ENCODE results near the gene THSD7A. TPM values are rescaled to one million over a fixed set of nuclear protein-coding genes. Genes with fewer than 3 reads are reported as not detected.

THSD7A gene
- polyA plus RNA-seq, 1 donor (not counting 4 experiments of a cell fraction or from before 2014, with no cell fraction given): not detected

GRCh38 chr7:11416641-11417458 is 415.1 kb downstream of the THSD7A start:
- H3K4me2 ChIP-seq (ENCODE audit: control insufficient read depth, extremely low read depth, insufficient read depth, low read depth, low read length): no peak overlapping the region
- H3K27ac ChIP-seq (ENCODE audit: control insufficient read depth, insufficient read depth, low read length): no peak overlapping the region
- H3K9me1 ChIP-seq (ENCODE audit: control insufficient read depth, extremely low read depth, insufficient read depth, low read length): no peaks in the 10 kb centered on the region
- H4K20me1 ChIP-seq (ENCODE audit: control insufficient read depth, extremely low read depth, insufficient read depth, low read length): no peaks in the 10 kb centered on the region
- DNase-seq (ENCODE audit: low read depth, low spot score): no peak
- no peak overlapping the region for H2AFZ ChIP-seq (ENCODE audit: control insufficient read depth, low read length)
- H3K9me3 ChIP-seq (ENCODE audit: control insufficient read depth, low read depth, low read length): no peaks in the 10 kb centered on the region
- dilution Hi-C loops (cut with MboI; ENCODE audit: extremely low pct_ligation_motif_present, low sequenced_read_pairs): no loop called here
- FAIRE-seq: no peak
- no peak for TF ChIP-seq EZH2 (IDR thresholded peaks at IDR 0.05; ENCODE audit: low read length)
- TF ChIP-seq, protein P1, sequence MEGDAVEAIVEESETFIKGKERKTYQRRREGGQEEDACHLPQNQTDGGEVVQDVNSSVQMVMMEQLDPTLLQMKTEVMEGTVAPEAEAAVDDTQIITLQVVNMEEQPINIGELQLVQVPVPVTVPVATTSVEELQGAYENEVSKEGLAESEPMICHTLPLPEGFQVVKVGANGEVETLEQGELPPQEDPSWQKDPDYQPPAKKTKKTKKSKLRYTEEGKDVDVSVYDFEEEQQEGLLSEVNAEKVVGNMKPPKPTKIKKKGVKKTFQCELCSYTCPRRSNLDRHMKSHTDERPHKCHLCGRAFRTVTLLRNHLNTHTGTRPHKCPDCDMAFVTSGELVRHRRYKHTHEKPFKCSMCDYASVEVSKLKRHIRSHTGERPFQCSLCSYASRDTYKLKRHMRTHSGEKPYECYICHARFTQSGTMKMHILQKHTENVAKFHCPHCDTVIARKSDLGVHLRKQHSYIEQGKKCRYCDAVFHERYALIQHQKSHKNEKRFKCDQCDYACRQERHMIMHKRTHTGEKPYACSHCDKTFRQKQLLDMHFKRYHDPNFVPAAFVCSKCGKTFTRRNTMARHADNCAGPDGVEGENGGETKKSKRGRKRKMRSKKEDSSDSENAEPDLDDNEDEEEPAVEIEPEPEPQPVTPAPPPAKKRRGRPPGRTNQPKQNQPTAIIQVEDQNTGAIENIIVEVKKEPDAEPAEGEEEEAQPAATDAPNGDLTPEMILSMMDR (optimal IDR thresholded peaks at IDR 0.05 in 1 of 3, IDR thresholded peaks at IDR 0.05 in 1 of 3, conservative IDR thresholded peaks at IDR 0.05 in 1 of 3; ENCODE audit: extremely low read depth in 1 of 3, insufficient read depth in 2 of 3, low read length in 3 of 3): no peak
- no peaks in the 10 kb centered on the region for H3K27me3 ChIP-seq (ENCODE audit: control insufficient read depth, extremely low read depth, insufficient read depth, low read length)
- no peaks in the 10 kb centered on the region for H3K36me3 ChIP-seq (ENCODE audit: control insufficient read depth in 2 of 2, extremely low read depth in 1 of 2, insufficient read depth in 2 of 2, low read length in 2 of 2)
- no peak overlapping the region for H3K9ac ChIP-seq (ENCODE audit: control insufficient read depth, extremely low read depth, insufficient read depth, low read length)
- H3K79me2 ChIP-seq (ENCODE audit: control insufficient read depth, insufficient read depth, low read length): no peaks in the 10 kb centered on the region
- no peak overlapping the region for H3K4me3 ChIP-seq (ENCODE audit: control insufficient read depth in 2 of 3, extremely low read depth in 1 of 3, insufficient read depth in 2 of 3, low read depth in 1 of 3, low read length in 3 of 3)
- H3K4me1 ChIP-seq (ENCODE audit: control insufficient read depth, extremely low read depth, insufficient read depth, low read length): no peaks in the 10 kb centered on the region

DNA sequence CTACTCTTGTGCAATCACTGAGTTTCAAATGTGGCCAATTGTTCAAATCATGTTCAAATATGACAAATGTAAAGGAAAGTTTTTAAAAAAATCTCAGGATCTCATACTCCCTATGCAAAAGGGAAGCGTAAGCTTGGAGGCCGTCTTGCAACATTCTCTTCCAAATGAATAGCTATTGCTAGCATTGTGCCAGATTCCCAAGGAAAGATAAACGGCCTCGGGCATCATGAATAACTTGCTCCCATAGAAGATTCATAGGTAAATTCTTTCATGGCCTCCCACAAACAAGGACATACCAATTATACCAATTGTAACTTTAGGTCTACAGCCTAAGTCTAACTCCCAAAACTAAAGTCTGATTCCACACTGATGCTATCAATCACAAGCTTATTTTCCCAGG is 416.9 kb downstream of the THSD7A start:
- DNase-seq (ENCODE audit: low read depth, low spot score) (no peak), FAIRE-seq (no peak)
- Histone ChIP-seq H3K9ac (ENCODE audit: control insufficient read depth, extremely low read depth, insufficient read depth, low read length) (no peak overlapping the region), H2AFZ (ENCODE audit: control insufficient read depth, low read length) (no peak overlapping the region), H3K9me3 (ENCODE audit: control insufficient read depth, low read depth, low read length) (no peaks in the 10 kb centered on the region), H4K20me1 (ENCODE audit: control insufficient read depth, extremely low read depth, insufficient read depth, low read length) (no peaks in the 10 kb centered on the region), H3K27ac (ENCODE audit: control insufficient read depth, insufficient read depth, low read length) (no peak overlapping the region), H3K4me1 (ENCODE audit: control insufficient read depth, extremely low read depth, insufficient read depth, low read length) (no peaks in the 10 kb centered on the region), H3K9me1 (ENCODE audit: control insufficient read depth, extremely low read depth, insufficient read depth, low read length) (no peaks in the 10 kb centered on the region), H3K27me3 (ENCODE audit: control insufficient read depth, extremely low read depth, insufficient read depth, low read length) (no peaks in the 10 kb centered on the region), H3K36me3 (ENCODE audit: control insufficient read depth in 2 of 2, extremely low read depth in 1 of 2, insufficient read depth in 2 of 2, low read length in 2 of 2) (no peaks in the 10 kb centered on the region), H3K4me3 (ENCODE audit: control insufficient read depth in 2 of 3, extremely low read depth in 1 of 3, insufficient read depth in 2 of 3, low read depth in 1 of 3, low read length in 3 of 3) (no peak overlapping the region), H3K4me2 (ENCODE audit: control insufficient read depth, extremely low read depth, insufficient read depth, low read depth, low read length) (no peak overlapping the region), H3K79me2 (ENCODE audit: control insufficient read depth, insufficient read depth, low read length) (no peaks in the 10 kb centered on the region)
- TF ChIP-seq EZH2 (IDR thresholded peaks at IDR 0.05; ENCODE audit: low read length): no peak
- TF ChIP-seq, protein P1 (optimal IDR thresholded peaks at IDR 0.05 in 1 of 3, IDR thresholded peaks at IDR 0.05 in 1 of 3, conservative IDR thresholded peaks at IDR 0.05 in 1 of 3; ENCODE audit: extremely low read depth in 1 of 3, insufficient read depth in 2 of 3, low read length in 3 of 3): no peak
- dilution Hi-C loops (cut with MboI; ENCODE audit: extremely low pct_ligation_motif_present, low sequenced_read_pairs): no loop called here

All from keratinocyte (primary cell).